GM23338 (cell line): ENCODE results near the gene UNC5B. TPM values are rescaled to one million over a fixed set of nuclear protein-coding genes. Genes with fewer than 3 reads are reported as not detected.

Experiments used
- ATAC-seq: fragments of 200-7000 bp; cut with Tn5 transposase; 3 replicates; pipeline ENCODE4 v1.9.1; 2020
- DNase-seq: peaks from one replicate; pipeline ENCODE4 v3.0.0-alpha.2; 2015; ENCODE audit warnings: low spot score
- H2AFZ ChIP-seq: fragments of 200-600 bp; sonication (generic); 2 replicates; pipeline ENCODE4 v1.8.0; 2016; ENCODE audit warnings: antibody characterized with exemption, mild to moderate bottlenecking, moderate library complexity
- H3F3A ChIP-seq: fragments of 200-600 bp; sonication (generic); replicated peaks from 2 replicates; pipeline ENCODE4 v1.8.0; 2017; ENCODE audit warnings: antibody characterized with exemption, mixed run types, low read depth
- H3K27ac ChIP-seq: fragments of 200-600 bp; sonication (generic); 2 replicates; pipeline ENCODE4 v1.6.1; 2016; ENCODE audit warnings: low read depth
- H3K27me3 ChIP-seq: fragments of 200-600 bp; sonication (generic); 2 replicates; pipeline ENCODE4 v1.8.0; 2016; ENCODE audit warnings: mild to moderate bottlenecking, mixed run types, moderate library complexity; ENCODE audit not compliant: insufficient read depth
- H3K36me3 ChIP-seq: fragments of 200-600 bp; sonication (generic); 2 replicates; pipeline ENCODE4 v1.8.0; 2016; ENCODE audit warnings: mild to moderate bottlenecking; ENCODE audit not compliant: insufficient read depth
- H3K4me1 ChIP-seq: fragments of 200-600 bp; sonication (generic); 2 replicates; pipeline ENCODE4 v1.8.0; 2016; ENCODE audit warnings: mild to moderate bottlenecking, moderate library complexity; ENCODE audit not compliant: insufficient read depth
- H3K4me2 ChIP-seq: fragments of 200-600 bp; sonication (generic); 2 replicates; pipeline ENCODE4 v1.7.1; 2017; ENCODE audit warnings: mixed run types
- H3K4me3 ChIP-seq: fragments of 200-600 bp; sonication (generic); 2 replicates; pipeline ENCODE4 v1.6.1; 2016; ENCODE audit warnings: mixed run types
- H3K79me2 ChIP-seq: fragments of 200-600 bp; sonication (generic); replicated peaks from 2 replicates; pipeline ENCODE4 v1.8.0; 2017; ENCODE audit warnings: mild to moderate bottlenecking; ENCODE audit not compliant: insufficient read depth
- H3K9me2 ChIP-seq: fragments of 200-600 bp; sonication (generic); 2 replicates; pipeline ENCODE4 v1.8.0; 2017; ENCODE audit not compliant: insufficient read depth
- H4K20me1 ChIP-seq: fragments of 200-600 bp; sonication (generic); replicated peaks from 2 replicates; pipeline ENCODE4 v1.8.0; 2017; ENCODE audit warnings: mild to moderate bottlenecking; ENCODE audit not compliant: insufficient read depth
- H3K27ac Mint-ChIP-seq: 2 replicates; pipeline ENCODE4 v1.8.0; 2020; ENCODE audit warnings: inconsistent platforms, mild to moderate bottlenecking, moderate library complexity, mixed read lengths
- H3K27me3 Mint-ChIP-seq: 3 replicates; pipeline ENCODE4 v1.8.0; 2022; ENCODE audit warnings: low read depth, mild to moderate bottlenecking, moderate library complexity, mixed read lengths, inconsistent platforms; ENCODE audit not compliant: insufficient read depth, poor library complexity
- H3K36me3 Mint-ChIP-seq: 3 replicates; pipeline ENCODE4 v1.8.0; 2021; ENCODE audit warnings: low read depth, mild to moderate bottlenecking, inconsistent platforms, moderate library complexity, mixed read lengths
- H3K4me1 Mint-ChIP-seq: 3 replicates; pipeline ENCODE4 v1.8.0; 2020; ENCODE audit warnings: mild to moderate bottlenecking, inconsistent platforms, mixed read lengths
- H3K4me3 Mint-ChIP-seq: 3 replicates; pipeline ENCODE4 v1.8.0; 2021; ENCODE audit warnings: moderate library complexity, mild to moderate bottlenecking, inconsistent platforms, mixed read lengths
- H3K9me3 Mint-ChIP-seq: 3 replicates; pipeline ENCODE4 v1.8.0; 2020; ENCODE audit warnings: moderate library complexity, mild to moderate bottlenecking, inconsistent platforms, mixed read lengths
- NANOG ChIP-seq: IDR thresholded peaks from 2 replicates; pipeline ENCODE4 v1.6.1; 2016; ENCODE audit warnings: antibody characterized with exemption, borderline replicate concordance
- POLR2AphosphoS5 ChIP-seq: IDR thresholded peaks from 2 replicates; pipeline ENCODE4 v1.6.1; 2016; ENCODE audit warnings: antibody characterized with exemption, low read depth
- STAT1 ChIP-seq: IDR thresholded peaks from one replicate; pipeline ENCODE4 v1.6.1; 2016; ENCODE audit warnings: antibody characterized with exemption; ENCODE audit not compliant: unreplicated experiment
- ZNF331 ChIP-seq: fragments of 250-450 bp; sonication (Bioruptor Pico); IDR thresholded peaks from 2 replicates; pipeline ENCODE4 v1.5.0; 2020; ENCODE audit warnings: low read depth, mild to moderate bottlenecking, moderate library complexity
- polyA plus RNA-seq: library from polyadenylated mRNA; unstranded; fragments of >200 nt; fragmentation: Nextera tagmentation; extraction: Ambion mirVana; gene quantifications from 2 replicates; pipeline ENCODE4 v1.2.1, GENCODE V29; 2016
- total RNA-seq: library from RNA; depleted of rRNA; stranded (reverse); fragments of >200 nt; shearing (Covaris generic); gene quantifications from 2 replicates; pipeline ENCODE4 v1.2.3, GENCODE V29; 2014
- TF ChIP-seq, protein P1 (sequence below): fragments of 250-450 bp; sonication (Bioruptor Pico); IDR thresholded peaks from 2 replicates; pipeline ENCODE4 v1.5.0; 2020; ENCODE audit warnings: mild to moderate bottlenecking, moderate library complexity
- TF ChIP-seq, protein P2 (sequence below), 2 experiments: fragments of 200-600 bp in 1 of 2; sonication (generic) in 1 of 2; conservative IDR thresholded peaks; 2 replicates each; pipeline versions ENCODE4 v1.5.1 to v1.6.1; 2016 to 2017; ENCODE audit warnings: antibody characterized with exemption in 2 of 2, low read depth in 2 of 2, mild to moderate bottlenecking in 2 of 2, moderate library complexity in 1 of 2

Gene UNC5B
- total and polyA plus RNA-seq, 2 experiments from 2014 or later, result 8.0 to 31.2 TPM

DNA sequence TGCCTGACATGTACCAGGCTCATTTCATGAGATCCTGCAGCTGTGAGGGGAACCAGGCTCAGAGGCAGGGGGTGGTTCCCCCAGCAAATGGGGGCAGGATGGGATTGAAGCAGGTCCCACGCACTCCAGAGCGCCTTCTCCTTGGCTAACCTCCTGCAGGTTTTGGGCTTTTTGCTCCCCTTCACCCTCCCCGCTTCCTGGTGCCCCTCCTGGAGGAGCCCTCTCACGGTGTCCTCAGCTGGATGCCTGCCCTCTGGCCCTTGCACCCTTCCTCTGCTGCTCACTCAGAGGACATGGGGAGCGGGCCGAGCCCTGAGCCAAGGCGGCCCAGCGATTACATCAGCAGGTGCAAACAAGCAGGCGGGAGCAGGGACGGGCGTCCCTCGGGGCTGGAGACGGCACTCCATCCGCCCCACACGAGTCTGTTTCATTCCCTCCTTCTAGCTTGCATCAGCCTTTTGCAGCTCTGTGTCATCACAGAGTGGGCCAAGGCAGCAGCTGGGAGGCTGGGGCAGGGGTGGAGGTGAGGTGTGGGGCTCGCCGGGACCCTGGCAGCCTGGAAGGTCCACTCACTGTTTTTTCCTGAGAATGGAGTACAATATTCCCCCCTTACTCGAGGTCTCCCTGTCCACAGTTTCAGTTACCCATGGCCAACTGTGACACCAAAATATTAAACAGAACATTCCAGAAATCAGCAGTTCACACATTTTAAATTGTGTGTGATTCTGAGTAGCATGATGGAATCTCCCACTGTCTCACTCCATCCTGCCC, 54.0 kb downstream of the UNC5B start:
- DNase-seq (peak; percentile 45), ATAC-seq (no peak; the same call in 1 of the 3 replicates)
- Histone ChIP-seq H3K4me2 (no peak overlapping the region), H4K20me1 (no peaks in the 10 kb centered on the region; the same call in 1 of the 2 replicates), H3K27me3 (no peaks in the 10 kb centered on the region), H3K4me1 (peaks cover 58% of the 10 kb centered on the region), H3F3A (peaks cover 7% of the 10 kb centered on the region), H2AFZ (no peak overlapping the region), H3K4me3 (no peak overlapping the region), H3K9me2 (no peaks in the 10 kb centered on the region), H3K79me2 (peaks cover 25% of the 10 kb centered on the region), H3K27ac (0 out of 2 replicates have a peak overlapping the region, but pooled peaks have one; percentile 39), H3K36me3 (no peaks in the 10 kb centered on the region)
- H3K4me1 Mint-ChIP-seq, result peaks cover 89% of the 10 kb centered on the region
- no peak for TF ChIP-seq NANOG
- no peak for TF ChIP-seq ZNF331 (CRISPR knock-in tag)
- TF ChIP-seq, protein P1, sequence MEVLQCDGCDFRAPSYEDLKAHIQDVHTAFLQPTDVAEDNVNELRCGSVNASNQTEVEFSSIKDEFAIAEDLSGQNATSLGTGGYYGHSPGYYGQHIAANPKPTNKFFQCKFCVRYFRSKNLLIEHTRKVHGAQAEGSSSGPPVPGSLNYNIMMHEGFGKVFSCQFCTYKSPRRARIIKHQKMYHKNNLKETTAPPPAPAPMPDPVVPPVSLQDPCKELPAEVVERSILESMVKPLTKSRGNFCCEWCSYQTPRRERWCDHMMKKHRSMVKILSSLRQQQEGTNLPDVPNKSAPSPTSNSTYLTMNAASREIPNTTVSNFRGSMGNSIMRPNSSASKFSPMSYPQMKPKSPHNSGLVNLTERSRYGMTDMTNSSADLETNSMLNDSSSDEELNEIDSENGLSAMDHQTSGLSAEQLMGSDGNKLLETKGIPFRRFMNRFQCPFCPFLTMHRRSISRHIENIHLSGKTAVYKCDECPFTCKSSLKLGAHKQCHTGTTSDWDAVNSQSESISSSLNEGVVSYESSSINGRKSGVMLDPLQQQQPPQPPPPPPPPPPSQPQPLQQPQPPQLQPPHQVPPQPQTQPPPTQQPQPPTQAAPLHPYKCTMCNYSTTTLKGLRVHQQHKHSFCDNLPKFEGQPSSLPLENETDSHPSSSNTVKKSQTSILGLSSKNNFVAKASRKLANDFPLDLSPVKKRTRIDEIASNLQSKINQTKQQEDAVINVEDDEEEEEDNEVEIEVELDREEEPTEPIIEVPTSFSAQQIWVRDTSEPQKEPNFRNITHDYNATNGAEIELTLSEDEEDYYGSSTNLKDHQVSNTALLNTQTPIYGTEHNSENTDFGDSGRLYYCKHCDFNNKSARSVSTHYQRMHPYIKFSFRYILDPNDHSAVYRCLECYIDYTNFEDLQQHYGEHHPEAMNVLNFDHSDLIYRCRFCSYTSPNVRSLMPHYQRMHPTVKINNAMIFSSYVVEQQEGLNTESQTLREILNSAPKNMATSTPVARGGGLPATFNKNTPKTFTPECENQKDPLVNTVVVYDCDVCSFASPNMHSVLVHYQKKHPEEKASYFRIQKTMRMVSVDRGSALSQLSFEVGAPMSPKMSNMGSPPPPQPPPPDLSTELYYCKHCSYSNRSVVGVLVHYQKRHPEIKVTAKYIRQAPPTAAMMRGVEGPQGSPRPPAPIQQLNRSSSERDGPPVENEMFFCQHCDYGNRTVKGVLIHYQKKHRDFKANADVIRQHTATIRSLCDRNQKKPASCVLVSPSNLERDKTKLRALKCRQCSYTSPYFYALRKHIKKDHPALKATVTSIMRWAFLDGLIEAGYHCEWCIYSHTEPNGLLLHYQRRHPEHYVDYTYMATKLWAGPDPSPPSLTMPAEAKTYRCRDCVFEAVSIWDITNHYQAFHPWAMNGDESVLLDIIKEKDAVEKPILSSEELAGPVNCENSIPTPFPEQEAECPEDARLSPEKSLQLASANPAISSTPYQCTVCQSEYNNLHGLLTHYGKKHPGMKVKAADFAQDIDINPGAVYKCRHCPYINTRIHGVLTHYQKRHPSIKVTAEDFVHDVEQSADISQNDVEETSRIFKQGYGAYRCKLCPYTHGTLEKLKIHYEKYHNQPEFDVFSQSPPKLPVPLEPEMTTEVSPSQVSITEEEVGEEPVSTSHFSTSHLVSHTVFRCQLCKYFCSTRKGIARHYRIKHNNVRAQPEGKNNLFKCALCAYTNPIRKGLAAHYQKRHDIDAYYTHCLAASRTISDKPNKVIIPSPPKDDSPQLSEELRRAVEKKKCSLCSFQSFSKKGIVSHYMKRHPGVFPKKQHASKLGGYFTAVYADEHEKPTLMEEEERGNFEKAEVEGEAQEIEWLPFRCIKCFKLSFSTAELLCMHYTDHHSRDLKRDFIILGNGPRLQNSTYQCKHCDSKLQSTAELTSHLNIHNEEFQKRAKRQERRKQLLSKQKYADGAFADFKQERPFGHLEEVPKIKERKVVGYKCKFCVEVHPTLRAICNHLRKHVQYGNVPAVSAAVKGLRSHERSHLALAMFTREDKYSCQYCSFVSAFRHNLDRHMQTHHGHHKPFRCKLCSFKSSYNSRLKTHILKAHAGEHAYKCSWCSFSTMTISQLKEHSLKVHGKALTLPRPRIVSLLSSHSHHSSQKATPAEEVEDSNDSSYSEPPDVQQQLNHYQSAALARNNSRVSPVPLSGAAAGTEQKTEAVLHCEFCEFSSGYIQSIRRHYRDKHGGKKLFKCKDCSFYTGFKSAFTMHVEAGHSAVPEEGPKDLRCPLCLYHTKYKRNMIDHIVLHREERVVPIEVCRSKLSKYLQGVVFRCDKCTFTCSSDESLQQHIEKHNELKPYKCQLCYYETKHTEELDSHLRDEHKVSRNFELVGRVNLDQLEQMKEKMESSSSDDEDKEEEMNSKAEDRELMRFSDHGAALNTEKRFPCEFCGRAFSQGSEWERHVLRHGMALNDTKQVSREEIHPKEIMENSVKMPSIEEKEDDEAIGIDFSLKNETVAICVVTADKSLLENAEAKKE (CRISPR knock-in tag), result no peak
- TF ChIP-seq POLR2AphosphoS5, result no peak
- TF ChIP-seq STAT1, result no peak
- TF ChIP-seq, protein P2, sequence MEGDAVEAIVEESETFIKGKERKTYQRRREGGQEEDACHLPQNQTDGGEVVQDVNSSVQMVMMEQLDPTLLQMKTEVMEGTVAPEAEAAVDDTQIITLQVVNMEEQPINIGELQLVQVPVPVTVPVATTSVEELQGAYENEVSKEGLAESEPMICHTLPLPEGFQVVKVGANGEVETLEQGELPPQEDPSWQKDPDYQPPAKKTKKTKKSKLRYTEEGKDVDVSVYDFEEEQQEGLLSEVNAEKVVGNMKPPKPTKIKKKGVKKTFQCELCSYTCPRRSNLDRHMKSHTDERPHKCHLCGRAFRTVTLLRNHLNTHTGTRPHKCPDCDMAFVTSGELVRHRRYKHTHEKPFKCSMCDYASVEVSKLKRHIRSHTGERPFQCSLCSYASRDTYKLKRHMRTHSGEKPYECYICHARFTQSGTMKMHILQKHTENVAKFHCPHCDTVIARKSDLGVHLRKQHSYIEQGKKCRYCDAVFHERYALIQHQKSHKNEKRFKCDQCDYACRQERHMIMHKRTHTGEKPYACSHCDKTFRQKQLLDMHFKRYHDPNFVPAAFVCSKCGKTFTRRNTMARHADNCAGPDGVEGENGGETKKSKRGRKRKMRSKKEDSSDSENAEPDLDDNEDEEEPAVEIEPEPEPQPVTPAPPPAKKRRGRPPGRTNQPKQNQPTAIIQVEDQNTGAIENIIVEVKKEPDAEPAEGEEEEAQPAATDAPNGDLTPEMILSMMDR (conservative IDR thresholded peaks at IDR 0.05; ENCODE audit: low read depth in 2 of 2), result no peak
- H3K36me3 Mint-ChIP-seq, result no peaks in the 10 kb centered on the region
- H3K27ac Mint-ChIP-seq, result peak overlapping the region; percentile 89
- H3K9me3 Mint-ChIP-seq, result no peaks in the 10 kb centered on the region; the same call in 2 of the 3 replicates
- H3K4me3 Mint-ChIP-seq, result no peak overlapping the region; the same call in 2 of the 3 replicates
- H3K27me3 Mint-ChIP-seq, result peaks cover 26% of the 10 kb centered on the region
